Endothelial cell of coronary artery (primary cell): ENCODE results near the gene FCGR2B. TPM values are rescaled to one million over a fixed set of nuclear protein-coding genes. Genes with fewer than 3 reads are reported as not detected.

Experiments used
- total RNA-seq: library from RNA; depleted of rRNA; stranded (reverse); fragments of >200 nt; gene quantifications from 2 replicates; pipeline ENCODE4 v1.2.3, GENCODE V29; 2014

The FCGR2B gene
- total RNA-seq = not detected in 2 replicates

DNA sequence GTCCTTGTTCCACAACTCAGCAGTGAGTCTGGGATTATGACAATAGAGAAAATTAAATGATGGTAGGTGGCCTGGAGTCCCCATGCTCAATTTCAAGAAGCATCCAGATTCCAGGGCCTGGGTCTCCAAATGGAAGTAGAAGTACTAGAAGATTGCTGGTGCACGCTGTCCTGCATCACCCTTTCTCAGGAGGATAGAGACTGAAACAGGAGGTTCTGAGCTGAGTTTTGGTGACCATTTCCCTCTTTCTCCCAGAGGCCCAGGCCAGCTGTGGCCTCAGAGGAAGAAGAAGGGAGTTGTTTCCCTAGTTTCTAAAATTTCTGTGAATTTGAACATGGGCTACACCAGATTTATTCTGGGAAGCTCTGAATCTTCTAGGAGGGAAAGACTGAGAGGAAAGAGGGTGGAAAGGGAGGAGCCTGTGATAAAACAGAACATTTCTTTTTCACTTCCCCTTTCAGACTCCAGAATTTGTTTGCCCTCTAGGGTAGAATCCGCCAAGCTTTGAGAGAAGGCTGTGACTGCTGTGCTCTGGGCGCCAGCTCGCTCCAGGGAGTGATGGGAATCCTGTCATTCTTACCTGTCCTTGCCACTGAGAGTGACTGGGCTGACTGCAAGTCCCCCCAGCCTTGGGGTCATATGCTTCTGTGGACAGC, at the start of gene FCGR2B:
FCGR2B (plus strand) TSS at position 460 of the 656 bp plus-strand sequence; CDS start at position 559, 99 bp downstream.

DNA sequence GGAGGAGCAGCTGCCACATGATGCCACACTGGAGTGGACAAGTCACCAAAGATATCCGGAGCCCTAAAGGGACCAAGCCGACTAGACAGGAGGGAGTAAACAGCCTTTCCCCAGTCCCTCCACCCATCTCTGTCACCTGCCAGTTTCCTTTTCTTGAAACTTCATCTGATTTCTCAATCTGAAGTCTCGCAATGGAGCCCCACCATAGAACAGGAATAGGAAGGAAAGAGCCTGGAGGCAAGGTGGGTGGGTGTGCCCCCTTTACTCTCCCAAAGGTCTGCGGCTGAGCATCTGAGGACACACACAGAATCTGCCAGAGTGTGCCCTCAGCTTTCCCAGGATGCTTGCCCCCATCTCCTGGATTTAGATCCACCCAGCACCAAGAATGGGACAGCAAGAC, 31.9 kb upstream of the FCGR2B start, which contains the start of gene FCGR3B:
FCGR3B (minus strand) TSS at position 101 of the 400 bp plus-strand sequence; CDS start at position 19, 82 bp downstream.

DNA sequence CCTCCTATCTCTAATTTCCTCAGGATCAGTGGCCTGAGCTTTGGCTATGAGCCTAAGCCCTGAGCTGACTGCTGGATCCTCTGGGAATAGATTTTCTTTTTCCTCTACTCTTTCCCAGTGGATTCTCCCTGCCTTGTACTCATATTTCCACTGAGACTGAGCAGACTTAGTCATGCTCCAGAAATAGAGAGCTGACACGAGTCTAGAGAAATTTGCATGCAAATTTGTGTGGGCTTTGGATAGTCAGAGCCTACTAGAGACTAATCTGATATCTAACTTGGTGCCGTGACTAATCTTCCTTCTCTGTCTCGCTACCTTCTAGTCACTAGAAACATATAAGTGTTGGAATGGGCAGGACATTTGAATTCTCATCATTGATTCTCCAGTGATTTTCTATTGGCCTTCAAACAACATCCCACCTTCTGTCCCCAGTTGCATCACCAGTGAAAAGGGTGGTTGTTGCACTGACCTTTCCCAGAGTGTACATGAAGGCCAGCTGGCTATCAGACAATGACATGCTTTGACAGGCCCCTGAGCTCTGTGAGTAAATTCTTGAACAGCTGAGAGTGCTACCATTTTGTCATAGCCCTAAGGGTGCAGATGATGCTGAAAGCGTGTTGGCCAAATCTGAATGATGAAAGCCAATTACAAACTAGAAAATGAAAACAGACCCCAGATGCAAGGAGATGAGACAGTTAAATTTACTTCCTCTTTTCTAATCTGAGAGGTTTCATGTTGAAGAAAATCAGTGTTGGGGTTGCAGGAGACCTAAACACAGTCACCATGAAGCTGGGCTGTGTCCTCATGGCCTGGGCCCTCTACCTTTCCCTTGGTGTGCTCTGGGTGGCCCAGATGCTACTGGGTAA, 43.8 kb downstream of the FCGR2B start, which contains the start of gene FCRLA:
FCRLA (plus strand) TSS at position 748 of the 866 bp plus-strand sequence; CDS start at position 784, 36 bp downstream.

DNA sequence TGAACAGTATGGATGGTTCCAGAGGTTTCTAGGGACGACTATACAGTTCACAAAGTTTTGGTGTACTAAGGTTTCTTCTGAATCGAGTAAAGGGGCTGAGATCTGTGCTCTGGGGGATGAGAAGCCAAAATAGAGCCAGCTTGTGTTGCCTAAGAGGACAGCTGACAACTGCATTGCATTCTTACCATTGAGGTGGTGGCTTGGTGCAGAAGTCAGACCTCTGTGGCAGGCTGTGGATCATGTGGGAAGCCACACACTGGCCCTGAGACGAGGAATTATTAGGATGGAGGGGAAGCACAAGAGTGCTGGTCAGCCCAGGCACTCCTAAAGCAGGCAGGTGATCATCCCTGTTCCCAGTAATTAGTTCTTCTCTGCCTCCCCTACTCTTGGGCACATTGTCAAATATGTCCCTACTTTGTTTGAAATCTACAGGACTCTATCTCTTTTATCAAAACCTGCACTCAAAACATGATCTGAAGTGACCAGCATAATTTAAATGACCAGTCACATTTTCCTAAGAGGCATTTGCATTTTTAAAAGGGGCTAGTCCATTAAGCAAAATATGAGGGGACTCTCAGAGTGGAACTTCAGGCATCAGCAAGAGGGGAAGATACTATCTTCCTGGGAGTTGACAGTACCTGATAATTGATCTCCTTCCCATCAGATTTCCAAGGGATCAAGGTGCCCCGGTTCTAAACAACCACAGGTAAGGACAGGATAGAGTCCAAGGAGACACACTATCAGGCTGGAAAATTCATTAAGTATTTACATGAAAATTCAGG, 58.2 kb downstream of the FCGR2B start, which contains the start of gene FCRLB:
FCRLB (plus strand) TSS at position 589 of the 782 bp plus-strand sequence. CDS start 1,129 bp downstream, outside the sequence.

Other genes starting within 250 kb of the FCGR2B start
- not detected in 2 replicates for gene FCGR2A, start 157.7 kb upstream of the FCGR2B start, total RNA-seq
- gene HSPA6, start 138.6 kb upstream of the FCGR2B start, total RNA-seq = 0.18 and 0.75 TPM in 2 replicates
- not detected in 2 replicates for gene FCGR3A, start 113.3 kb upstream of the FCGR2B start, total RNA-seq
- 0.19 TPM in 1 of 2 replicates, not detected in the other for gene FCGR3B, start 32.0 kb upstream of the FCGR2B start, total RNA-seq
- gene FCRLA, start 44.1 kb downstream of the FCGR2B start, total RNA-seq = 0.19 TPM in 1 of 2 replicates, not detected in the other
- gene FCRLB, start 58.4 kb downstream of the FCGR2B start, total RNA-seq = 1.3 TPM in 2 replicates
- gene DUSP12, start 86.6 kb downstream of the FCGR2B start, total RNA-seq = 35.1 and 35.7 TPM in 2 replicates
- gene ATF6, start 103.2 kb downstream of the FCGR2B start, total RNA-seq = 35.7 and 37.4 TPM in 2 replicates